Measurements from ENCODE around the gene BAHCC1.

The BAHCC1 gene

DNA sequence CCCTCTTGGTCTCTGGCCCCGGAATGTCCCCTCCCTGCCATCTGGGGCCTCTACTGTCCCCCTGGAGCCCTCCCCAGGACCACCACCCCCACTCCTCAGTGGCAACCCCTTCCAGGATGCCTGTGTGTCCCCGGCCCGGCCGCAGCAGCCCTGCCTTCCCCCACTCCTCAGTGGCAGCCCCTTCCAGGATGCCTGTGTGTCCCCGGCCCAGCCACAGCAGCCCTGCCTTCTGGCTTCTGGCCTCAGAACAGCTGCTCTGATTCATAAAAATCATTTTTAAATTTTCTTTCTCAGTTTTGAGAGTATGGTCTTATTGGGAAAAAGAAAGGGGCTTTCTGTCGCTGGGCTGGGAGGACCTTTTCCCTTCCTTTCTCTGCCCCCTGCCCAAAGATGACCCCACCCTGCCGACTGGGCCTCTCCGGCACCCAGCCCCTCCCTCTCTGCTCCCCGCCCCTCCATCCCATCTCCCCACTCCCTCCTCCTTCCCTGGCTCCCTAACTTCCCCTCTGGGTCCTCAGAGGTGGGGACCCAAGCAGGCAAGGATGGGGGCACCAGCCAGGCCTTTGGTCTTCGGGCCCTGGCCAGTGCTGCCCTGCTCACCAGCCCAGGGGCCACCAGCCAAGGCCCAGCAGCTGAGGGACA lies 40.5 kb downstream of the BAHCC1 start:
- H3K9ac ChIP-seq (ENCODE audit: low read length) = no peak overlapping the region
- 0 out of 2 replicates have a peak, but pooled peaks cover 5% of the 10 kb centered on the region for H3K27me3 ChIP-seq (ENCODE audit: insufficient read depth, low read length)
- no peaks in the 10 kb centered on the region for H4K20me1 ChIP-seq (ENCODE audit: insufficient read depth, low read length)
- no peaks in the 10 kb centered on the region for H3K36me3 ChIP-seq (ENCODE audit: insufficient read depth, low read length)
- H3F3A ChIP-seq (ENCODE audit: insufficient read depth, low read length) = no peaks in the 10 kb centered on the region
- no peak overlapping the region for H3K27ac ChIP-seq (ENCODE audit: low read depth, low read length, poor library complexity, severe bottlenecking)
- H3K4me3 ChIP-seq (ENCODE audit: low read depth, low read length, poor library complexity, severe bottlenecking) = no peak overlapping the region
- H3K79me2 ChIP-seq (ENCODE audit: insufficient read depth, low read length) = no peaks in the 10 kb centered on the region
- no peak for TF ChIP-seq EZH2 (IDR thresholded peaks at IDR 0.05; ENCODE audit: borderline replicate concordance, low read length)
- TF ChIP-seq, protein P1, sequence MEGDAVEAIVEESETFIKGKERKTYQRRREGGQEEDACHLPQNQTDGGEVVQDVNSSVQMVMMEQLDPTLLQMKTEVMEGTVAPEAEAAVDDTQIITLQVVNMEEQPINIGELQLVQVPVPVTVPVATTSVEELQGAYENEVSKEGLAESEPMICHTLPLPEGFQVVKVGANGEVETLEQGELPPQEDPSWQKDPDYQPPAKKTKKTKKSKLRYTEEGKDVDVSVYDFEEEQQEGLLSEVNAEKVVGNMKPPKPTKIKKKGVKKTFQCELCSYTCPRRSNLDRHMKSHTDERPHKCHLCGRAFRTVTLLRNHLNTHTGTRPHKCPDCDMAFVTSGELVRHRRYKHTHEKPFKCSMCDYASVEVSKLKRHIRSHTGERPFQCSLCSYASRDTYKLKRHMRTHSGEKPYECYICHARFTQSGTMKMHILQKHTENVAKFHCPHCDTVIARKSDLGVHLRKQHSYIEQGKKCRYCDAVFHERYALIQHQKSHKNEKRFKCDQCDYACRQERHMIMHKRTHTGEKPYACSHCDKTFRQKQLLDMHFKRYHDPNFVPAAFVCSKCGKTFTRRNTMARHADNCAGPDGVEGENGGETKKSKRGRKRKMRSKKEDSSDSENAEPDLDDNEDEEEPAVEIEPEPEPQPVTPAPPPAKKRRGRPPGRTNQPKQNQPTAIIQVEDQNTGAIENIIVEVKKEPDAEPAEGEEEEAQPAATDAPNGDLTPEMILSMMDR (IDR thresholded peaks at IDR 0.05; ENCODE audit: low read length) = no peak
- H3K9me3 ChIP-seq (ENCODE audit: low read length) = no peaks in the 10 kb centered on the region
- no peak overlapping the region for H2AFZ ChIP-seq (ENCODE audit: low read length)
- H3K9me2 ChIP-seq (ENCODE audit: low read depth, low read length) = no peaks in the 10 kb centered on the region
- H3K4me1 ChIP-seq (ENCODE audit: insufficient read depth, low read length, severe bottlenecking) = no peaks in the 10 kb centered on the region
- no peak overlapping the region for H3K4me2 ChIP-seq (ENCODE audit: low read length)

DNA sequence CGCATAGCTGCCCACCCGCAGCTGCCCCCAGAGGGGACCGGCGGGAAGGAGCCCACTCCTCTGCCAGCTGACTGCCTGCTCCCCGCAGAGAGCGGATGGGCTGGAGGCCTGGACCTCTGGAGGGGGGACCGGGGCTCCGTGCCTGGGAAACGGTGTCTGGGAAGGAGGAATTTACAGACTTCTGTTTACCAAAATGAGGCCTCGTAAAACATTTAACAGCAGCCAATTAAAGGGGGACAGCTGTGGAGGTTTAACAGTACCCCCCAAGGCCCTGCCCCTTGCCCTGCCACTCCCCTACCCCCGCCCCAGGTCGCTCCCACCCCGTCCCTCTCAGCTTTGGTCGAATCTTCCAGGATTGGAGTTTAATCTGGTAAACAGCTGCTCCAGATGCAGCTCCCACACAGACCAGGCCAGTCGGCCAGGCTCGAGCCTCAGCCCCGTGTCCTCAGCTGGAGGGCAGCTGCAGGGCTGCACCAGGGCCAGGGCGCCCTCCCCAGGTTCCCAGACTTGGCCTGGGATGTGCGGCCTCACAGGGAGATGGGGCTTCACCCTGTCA lies 41.1 kb downstream of the BAHCC1 start:
- no peaks in the 10 kb centered on the region for H3K4me1 ChIP-seq (ENCODE audit: insufficient read depth, low read length, severe bottlenecking)
- H3K27me3 ChIP-seq (ENCODE audit: insufficient read depth, low read length) = 0 out of 2 replicates have a peak, but pooled peaks cover 5% of the 10 kb centered on the region
- H3K27ac ChIP-seq (ENCODE audit: low read depth, low read length, poor library complexity, severe bottlenecking) = no peak overlapping the region
- H3K36me3 ChIP-seq (ENCODE audit: insufficient read depth, low read length) = no peaks in the 10 kb centered on the region
- H3K9ac ChIP-seq (ENCODE audit: low read length) = no peak overlapping the region
- H3F3A ChIP-seq (ENCODE audit: insufficient read depth, low read length) = no peaks in the 10 kb centered on the region
- no peaks in the 10 kb centered on the region for H3K9me2 ChIP-seq (ENCODE audit: low read depth, low read length)
- no peak overlapping the region for H3K4me2 ChIP-seq (ENCODE audit: low read length)
- H3K79me2 ChIP-seq (ENCODE audit: insufficient read depth, low read length) = no peaks in the 10 kb centered on the region
- no peaks in the 10 kb centered on the region for H3K9me3 ChIP-seq (ENCODE audit: low read length)
- H2AFZ ChIP-seq (ENCODE audit: low read length) = no peak overlapping the region
- H4K20me1 ChIP-seq (ENCODE audit: insufficient read depth, low read length) = no peaks in the 10 kb centered on the region
- H3K4me3 ChIP-seq (ENCODE audit: low read depth, low read length, poor library complexity, severe bottlenecking) = no peak overlapping the region
- no peak for TF ChIP-seq EZH2 (IDR thresholded peaks at IDR 0.05; ENCODE audit: borderline replicate concordance, low read length)
- TF ChIP-seq, protein P1 (IDR thresholded peaks at IDR 0.05; ENCODE audit: low read length) = no peak

DNA sequence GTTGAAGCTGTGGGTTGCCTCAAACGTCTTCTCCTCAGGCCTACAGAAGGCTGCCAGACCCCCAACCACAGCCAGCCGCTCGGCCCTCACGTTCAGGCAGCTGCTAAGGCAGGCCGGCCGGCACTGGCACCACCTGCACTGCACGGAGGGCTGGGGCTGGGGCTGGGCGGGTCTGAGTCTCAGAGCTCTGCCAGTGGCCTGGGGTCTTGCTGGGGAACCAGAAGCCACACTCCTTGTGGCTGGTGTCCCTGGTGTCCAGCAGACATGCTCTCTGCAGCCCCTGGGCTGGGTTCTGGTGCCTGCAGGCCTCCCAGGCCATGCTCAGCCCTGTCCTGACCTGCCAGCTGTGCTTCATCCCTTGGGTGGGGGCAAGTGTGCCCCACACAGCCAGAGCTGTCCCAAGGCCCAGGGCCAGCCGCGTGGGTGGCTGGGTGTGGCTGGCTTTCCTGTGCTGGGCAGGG lies 42.0 kb downstream of the BAHCC1 start:
- no peak overlapping the region for H3K4me2 ChIP-seq (ENCODE audit: low read length)
- H3F3A ChIP-seq (ENCODE audit: insufficient read depth, low read length) = no peaks in the 10 kb centered on the region
- 0 out of 2 replicates have a peak, but pooled peaks cover 9% of the 10 kb centered on the region for H3K27me3 ChIP-seq (ENCODE audit: insufficient read depth, low read length)
- no peak overlapping the region for H3K4me3 ChIP-seq (ENCODE audit: low read depth, low read length, poor library complexity, severe bottlenecking)
- no peaks in the 10 kb centered on the region for H3K79me2 ChIP-seq (ENCODE audit: insufficient read depth, low read length)
- H3K9ac ChIP-seq (ENCODE audit: low read length) = no peak overlapping the region
- H3K9me2 ChIP-seq (ENCODE audit: low read depth, low read length) = no peaks in the 10 kb centered on the region
- TF ChIP-seq, protein P1 (IDR thresholded peaks at IDR 0.05; ENCODE audit: low read length) = no peak
- no peak for TF ChIP-seq EZH2 (IDR thresholded peaks at IDR 0.05; ENCODE audit: borderline replicate concordance, low read length)
- H3K4me1 ChIP-seq (ENCODE audit: insufficient read depth, low read length, severe bottlenecking) = no peaks in the 10 kb centered on the region
- no peaks in the 10 kb centered on the region for H3K36me3 ChIP-seq (ENCODE audit: insufficient read depth, low read length)
- no peaks in the 10 kb centered on the region for H4K20me1 ChIP-seq (ENCODE audit: insufficient read depth, low read length)
- no peak overlapping the region for H3K27ac ChIP-seq (ENCODE audit: low read depth, low read length, poor library complexity, severe bottlenecking)
- no peak overlapping the region for H2AFZ ChIP-seq (ENCODE audit: low read length)
- no peaks in the 10 kb centered on the region for H3K9me3 ChIP-seq (ENCODE audit: low read length)

Measured in OCI-LY1 (cell line).